ENCODE measurements around the gene HIVEP2. TPM values are rescaled to one million over a fixed set of nuclear protein-coding genes. Genes with fewer than 3 reads are reported as not detected.

Gene HIVEP2
- total RNA-seq, 1 experiment from 2014 or later: 3.2 TPM

DNA sequence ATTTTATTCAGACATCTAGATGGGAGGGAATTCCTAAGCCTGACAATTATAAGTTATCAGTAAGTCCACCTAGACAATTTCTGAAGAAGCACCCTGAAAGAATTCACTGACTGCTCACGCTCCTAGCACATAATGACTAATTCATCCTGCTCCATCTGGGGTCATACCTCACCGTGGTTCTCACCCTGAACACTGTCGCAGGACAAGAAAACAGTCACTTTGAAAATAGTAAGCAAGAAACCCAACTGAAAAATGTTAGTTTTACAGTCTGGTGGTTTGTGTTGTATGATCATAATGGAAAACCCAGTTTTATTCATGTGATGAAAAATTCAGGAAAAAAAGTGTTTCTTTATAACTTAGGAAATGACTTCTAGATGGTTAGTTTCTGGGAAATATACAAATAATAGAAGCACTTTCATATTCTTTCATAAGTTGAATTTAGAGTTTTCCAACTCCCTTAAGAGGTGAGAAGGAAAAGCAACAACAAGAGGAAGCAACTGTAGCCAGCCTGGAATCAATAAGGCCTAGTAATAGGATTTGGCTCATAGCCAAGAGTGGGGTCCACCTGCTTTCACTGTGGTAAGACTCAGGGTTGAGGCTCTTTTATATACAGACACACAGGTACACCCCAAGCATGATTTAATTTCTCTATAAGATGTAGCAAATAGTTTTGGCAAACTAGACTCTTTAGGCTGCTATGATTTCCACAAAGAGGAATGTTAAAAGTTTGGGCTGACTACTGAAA lies 94.1 kb downstream of the HIVEP2 start:
- Histone ChIP-seq H3K9me3 (ENCODE audit: low read depth, low read length, poor library complexity, severe bottlenecking) (no peaks in the 10 kb centered on the region), H3K27me3 (replicated peaks; ENCODE audit: insufficient read depth, low read depth, low read length, poor library complexity) (no peaks in the 10 kb centered on the region), H3K4me3 (ENCODE audit: low read depth, low read length, poor library complexity, severe bottlenecking) (no peak overlapping the region), H3K27ac (ENCODE audit: low read depth, low read length, poor library complexity, severe bottlenecking) (no peak overlapping the region), H3K4me1 (ENCODE audit: insufficient read depth, low read length, poor library complexity, severe bottlenecking) (peaks cover 15% of the 10 kb centered on the region), H3K36me3 (ENCODE audit: insufficient read depth, low read length, poor library complexity, severe bottlenecking) (no peaks in the 10 kb centered on the region)
- TF ChIP-seq EZH2 (IDR thresholded peaks at IDR 0.05; ENCODE audit: borderline replicate concordance, low read depth, low read length, poor library complexity, severe bottlenecking): no peak
- TF ChIP-seq, protein P1, sequence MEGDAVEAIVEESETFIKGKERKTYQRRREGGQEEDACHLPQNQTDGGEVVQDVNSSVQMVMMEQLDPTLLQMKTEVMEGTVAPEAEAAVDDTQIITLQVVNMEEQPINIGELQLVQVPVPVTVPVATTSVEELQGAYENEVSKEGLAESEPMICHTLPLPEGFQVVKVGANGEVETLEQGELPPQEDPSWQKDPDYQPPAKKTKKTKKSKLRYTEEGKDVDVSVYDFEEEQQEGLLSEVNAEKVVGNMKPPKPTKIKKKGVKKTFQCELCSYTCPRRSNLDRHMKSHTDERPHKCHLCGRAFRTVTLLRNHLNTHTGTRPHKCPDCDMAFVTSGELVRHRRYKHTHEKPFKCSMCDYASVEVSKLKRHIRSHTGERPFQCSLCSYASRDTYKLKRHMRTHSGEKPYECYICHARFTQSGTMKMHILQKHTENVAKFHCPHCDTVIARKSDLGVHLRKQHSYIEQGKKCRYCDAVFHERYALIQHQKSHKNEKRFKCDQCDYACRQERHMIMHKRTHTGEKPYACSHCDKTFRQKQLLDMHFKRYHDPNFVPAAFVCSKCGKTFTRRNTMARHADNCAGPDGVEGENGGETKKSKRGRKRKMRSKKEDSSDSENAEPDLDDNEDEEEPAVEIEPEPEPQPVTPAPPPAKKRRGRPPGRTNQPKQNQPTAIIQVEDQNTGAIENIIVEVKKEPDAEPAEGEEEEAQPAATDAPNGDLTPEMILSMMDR (conservative IDR thresholded peaks at IDR 0.05; ENCODE audit: low read depth, low read length): no peak
- no TSS peak for BruUV-seq (replicated peaks)
- CTCF ChIA-PET: no interaction called here
- intact Hi-C loops (cut with micrococcal nuclease; ENCODE audit: unreplicated experiment): no loop called here
- POLR2A ChIA-PET (ENCODE audit: low non-redundant PET): no interaction called here
- no peak for DNase-seq (ENCODE audit: low spot score)

DNA sequence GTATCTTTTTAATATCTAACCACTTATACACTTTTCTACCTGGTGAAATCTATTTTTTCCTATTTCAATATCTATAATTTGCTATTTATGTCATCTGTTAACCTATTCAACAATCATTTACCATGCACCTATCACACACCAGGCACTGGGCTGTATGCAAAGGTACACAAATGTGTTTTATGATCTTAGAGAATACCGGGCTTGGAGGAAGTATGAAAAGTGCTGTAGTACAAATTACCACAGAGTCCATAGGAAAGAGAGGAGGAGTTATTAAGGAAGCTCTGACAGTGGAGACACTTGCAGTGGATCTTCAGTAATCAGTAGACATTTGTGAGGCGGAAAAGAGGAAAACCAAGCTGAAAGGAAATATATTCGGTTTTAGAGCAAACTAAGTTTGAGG lies 96.0 kb downstream of the HIVEP2 start:
- Histone ChIP-seq H3K4me1 (ENCODE audit: insufficient read depth, low read length, poor library complexity, severe bottlenecking) (peaks cover 30% of the 10 kb centered on the region), H3K4me3 (ENCODE audit: low read depth, low read length, poor library complexity, severe bottlenecking) (no peak overlapping the region), H3K27me3 (replicated peaks; ENCODE audit: insufficient read depth, low read depth, low read length, poor library complexity) (no peaks in the 10 kb centered on the region), H3K27ac (ENCODE audit: low read depth, low read length, poor library complexity, severe bottlenecking) (no peak overlapping the region), H3K9me3 (ENCODE audit: low read depth, low read length, poor library complexity, severe bottlenecking) (no peaks in the 10 kb centered on the region), H3K36me3 (ENCODE audit: insufficient read depth, low read length, poor library complexity, severe bottlenecking) (no peaks in the 10 kb centered on the region)
- CTCF ChIA-PET: no interaction called here
- BruUV-seq (replicated peaks): no TSS peak
- no peak for DNase-seq (ENCODE audit: low spot score)
- TF ChIP-seq, protein P1 (conservative IDR thresholded peaks at IDR 0.05; ENCODE audit: low read depth, low read length): no peak
- POLR2A ChIA-PET (ENCODE audit: low non-redundant PET): no interaction called here
- intact Hi-C loops (cut with micrococcal nuclease; ENCODE audit: unreplicated experiment): no loop called here

DNA sequence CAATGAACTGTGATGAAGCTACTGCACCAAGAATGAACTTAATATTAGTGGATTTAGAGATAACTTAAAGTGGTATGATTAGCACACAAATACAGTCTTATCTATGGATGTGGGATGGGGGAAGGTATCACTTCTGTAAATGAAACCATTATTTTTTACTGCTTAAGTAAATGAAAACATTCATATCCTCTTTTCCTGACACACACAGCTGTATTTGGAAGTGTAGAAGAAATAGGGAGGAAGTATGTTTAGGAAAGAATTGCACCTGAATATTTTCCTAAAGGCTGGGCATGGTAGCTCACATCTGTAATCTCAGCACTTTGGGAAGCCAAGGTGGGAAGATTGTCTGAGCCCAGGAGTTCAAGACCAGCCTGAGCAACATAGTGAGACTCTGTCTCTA lies 96.8 kb downstream of the HIVEP2 start:
- POLR2A ChIA-PET (ENCODE audit: low non-redundant PET): no interaction called here

More for the DNA sequence above, 96.8 kb downstream of the HIVEP2 start:
- peaks cover 31% of the 10 kb centered on the region for H3K4me1 ChIP-seq (ENCODE audit: insufficient read depth, low read length, poor library complexity, severe bottlenecking)
- intact Hi-C loops (cut with micrococcal nuclease; ENCODE audit: unreplicated experiment): no loop called here
- BruUV-seq (replicated peaks): no TSS peak
- no peaks in the 10 kb centered on the region for H3K36me3 ChIP-seq (ENCODE audit: insufficient read depth, low read length, poor library complexity, severe bottlenecking)
- CTCF ChIA-PET: no interaction called here
- H3K9me3 ChIP-seq (ENCODE audit: low read depth, low read length, poor library complexity, severe bottlenecking): no peaks in the 10 kb centered on the region
- H3K27me3 ChIP-seq (replicated peaks; ENCODE audit: insufficient read depth, low read depth, low read length, poor library complexity): no peaks in the 10 kb centered on the region
- DNase-seq (ENCODE audit: low spot score): no peak
- TF ChIP-seq EZH2 (IDR thresholded peaks at IDR 0.05; ENCODE audit: borderline replicate concordance, low read depth, low read length, poor library complexity, severe bottlenecking): no peak
- TF ChIP-seq, protein P1 (conservative IDR thresholded peaks at IDR 0.05; ENCODE audit: low read depth, low read length): no peak
- no peak overlapping the region for H3K27ac ChIP-seq (ENCODE audit: low read depth, low read length, poor library complexity, severe bottlenecking)
- H3K4me3 ChIP-seq (ENCODE audit: low read depth, low read length, poor library complexity, severe bottlenecking): no peak overlapping the region

Measured in A673 (cell line).